ENCODE results near the gene PTPRD. TPM values are rescaled to one million over a fixed set of nuclear protein-coding genes. Genes with fewer than 3 reads are reported as not detected.

PTPRD gene
- total and polyA plus RNA-seq, 10 donors, result 0.08 to 11.7 (median 2.9) TPM

- Histone ChIP-seq H3K9me3 (no peaks in the 10 kb centered on the region), H3K4me3 (no peak overlapping the region), H3K27ac (no peak overlapping the region), H3K36me3 (no peaks in the 10 kb centered on the region), H3K27me3 (replicated peaks in 1 of 7) (no peaks in the 10 kb centered on the region), H3K4me1 (peaks cover 0 to 13% (median 3%) of the 10 kb centered on the region in 6 donors)
- WGBS, 5 donors, result 64 to 81% (median 76%) methylated on average over 5 of the region's 5 CpGs
- no peak for DNase-seq
- intact Hi-C loops (cut with DNase I; ENCODE audit: low total_unique reads), result no loop called here
- no peak for TF ChIP-seq POLR2AphosphoS5 (IDR thresholded peaks at IDR 0.05)
Observed at GRCh38 chr9:8734760-8735159, 1878.0 kb downstream of the PTPRD start.

- no peaks in the 10 kb centered on the region for H3K27me3 ChIP-seq (replicated peaks in 1 of 7)
- no peaks in the 10 kb centered on the region for H3K36me3 ChIP-seq
- peak; percentile 67 for DNase-seq
- H3K27ac ChIP-seq, result no peak overlapping the region
- TF ChIP-seq POLR2AphosphoS5 (IDR thresholded peaks at IDR 0.05) (no peak), POLR2A (IDR thresholded peaks at IDR 0.05) (no peak), CTCF (IDR thresholded peaks at IDR 0.05 in 8 of 11, conservative IDR thresholded peaks at IDR 0.05 in 3 of 11) (no peak)
- peaks cover 0 to 13% (median 3%) of the 10 kb centered on the region in 6 donors for H3K4me1 ChIP-seq
- H3K9me3 ChIP-seq, result no peaks in the 10 kb centered on the region
- 31 to 53% (median 42%) methylated on average over 17 of the region's 17 CpGs for WGBS, 5 donors
- H3K4me3 ChIP-seq, result peak overlapping the region in 3 of 8 donors; percentile 6 to 48 (median 22)
- intact Hi-C loops (cut with DNase I; ENCODE audit: low total_unique reads), result no loop called here
Observed at GRCh38 chr9:8733131-8733954, 1879.5 kb downstream of the PTPRD start.

- Histone ChIP-seq H3K4me1 (peaks cover 0 to 13% (median 3%) of the 10 kb centered on the region in 6 donors), H3K27me3 (replicated peaks in 1 of 7) (no peaks in the 10 kb centered on the region), H3K9me3 (no peaks in the 10 kb centered on the region), H3K36me3 (no peaks in the 10 kb centered on the region), H3K4me3 (no peak overlapping the region), H3K27ac (no peak overlapping the region)
- intact Hi-C loops (cut with DNase I; ENCODE audit: low total_unique reads), result no loop called here
- no peak for DNase-seq
- WGBS, 5 donors, result 69 to 87% (median 77%) methylated on average over 3 of the region's 3 CpGs
- no peak for TF ChIP-seq POLR2A (IDR thresholded peaks at IDR 0.05)
- no peak for TF ChIP-seq POLR2AphosphoS5 (IDR thresholded peaks at IDR 0.05)
- TF ChIP-seq CTCF (IDR thresholded peaks at IDR 0.05 in 8 of 11, conservative IDR thresholded peaks at IDR 0.05 in 3 of 11), result no peak
Observed at GRCh38 chr9:8732367-8733075, 1880.3 kb downstream of the PTPRD start.

GRCh38 chr9:8730618-8731017 lies 1882.2 kb downstream of the PTPRD start:
- intact Hi-C loops (cut with DNase I; ENCODE audit: low total_unique reads), result no loop called here
- H3K27me3 ChIP-seq (replicated peaks in 1 of 7), result no peaks in the 10 kb centered on the region
- TF ChIP-seq CTCF (IDR thresholded peaks at IDR 0.05 in 8 of 11, conservative IDR thresholded peaks at IDR 0.05 in 3 of 11) (no peak), POLR2A (IDR thresholded peaks at IDR 0.05) (no peak), POLR2AphosphoS5 (IDR thresholded peaks at IDR 0.05) (no peak)
- no peak overlapping the region for H3K4me3 ChIP-seq
- WGBS, 5 donors, result 41 to 58% (median 53%) methylated on average over 7 of the region's 7 CpGs
- no peaks in the 10 kb centered on the region for H3K36me3 ChIP-seq
- DNase-seq, result no peak
- H3K27ac ChIP-seq, result no peak overlapping the region
- H3K9me3 ChIP-seq, result no peaks in the 10 kb centered on the region
- H3K4me1 ChIP-seq, result peaks cover 0 to 13% (median 3%) of the 10 kb centered on the region in 6 donors
